ENCODE data around the gene UNC45A.

The UNC45A gene

DNA sequence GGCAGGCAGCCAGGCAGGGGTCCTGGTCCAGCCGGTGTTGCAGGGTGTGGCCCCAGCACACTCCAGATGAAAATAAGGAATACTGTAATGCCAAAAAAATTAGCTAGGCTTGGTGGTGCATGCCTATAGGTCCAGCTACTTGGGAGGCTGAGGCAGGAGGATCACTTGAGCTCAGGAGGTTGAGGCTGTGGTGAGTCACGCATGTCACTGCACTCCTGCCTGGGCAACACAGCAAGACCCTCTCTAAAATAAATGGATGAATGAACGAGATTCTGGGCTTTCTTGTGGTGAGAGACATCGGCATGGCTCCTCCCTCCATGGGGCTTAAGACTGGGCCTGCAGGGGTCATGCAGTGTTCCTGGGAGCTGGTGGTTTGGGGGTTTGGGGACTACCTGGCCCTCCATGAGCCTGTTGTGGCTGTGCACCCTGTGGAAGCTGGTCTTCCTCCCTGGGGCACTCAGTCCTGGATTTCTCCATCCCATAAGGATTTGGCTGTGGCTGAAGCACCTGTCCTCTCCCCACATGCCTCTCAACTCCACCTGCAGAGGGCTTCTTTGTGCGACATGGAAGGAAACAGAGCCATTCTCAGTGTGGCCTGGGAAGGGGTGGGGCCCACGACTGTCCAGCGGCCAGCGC, 12.0 kb downstream of the UNC45A start:
- DNase-seq = no peak

DNA sequence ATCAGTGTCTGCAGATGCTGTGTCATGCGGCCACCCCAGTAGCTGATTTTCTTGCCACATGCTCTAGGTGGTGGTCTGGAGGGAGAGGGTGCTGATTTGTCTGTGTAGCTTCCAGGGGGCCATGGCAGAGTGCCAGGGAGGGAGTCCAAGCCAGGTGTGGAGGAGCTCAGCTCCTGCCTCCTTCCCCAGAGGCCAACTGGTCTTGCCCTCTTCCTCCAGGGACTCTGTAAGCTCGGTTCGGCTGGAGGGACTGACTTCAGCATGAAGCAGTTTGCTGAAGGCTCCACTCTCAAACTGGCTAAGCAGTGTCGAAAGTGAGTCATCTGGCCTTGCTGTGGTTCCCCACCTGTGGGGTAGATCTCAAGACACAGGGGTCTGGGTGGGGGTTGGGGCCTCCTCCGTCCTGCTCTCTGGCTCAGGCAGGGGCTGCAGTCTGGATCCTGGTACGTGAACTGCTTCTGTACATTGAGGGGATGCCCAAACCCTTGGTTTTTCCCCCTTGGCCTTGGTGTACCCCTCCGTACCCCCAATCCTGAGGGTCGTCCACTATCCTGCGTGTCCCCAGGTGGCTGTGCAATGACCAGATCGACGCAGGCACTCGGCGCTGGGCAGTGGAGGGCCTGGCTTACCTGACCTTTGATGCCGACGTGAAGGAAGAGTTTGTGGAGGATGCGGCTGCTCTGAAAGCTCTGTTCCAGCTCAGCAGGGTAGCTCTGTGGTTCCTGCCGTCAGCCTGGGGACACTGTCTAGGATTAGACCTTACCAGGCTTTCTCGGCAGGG, 12.7 kb downstream of the UNC45A start:
- DNase-seq = no peak

DNA sequence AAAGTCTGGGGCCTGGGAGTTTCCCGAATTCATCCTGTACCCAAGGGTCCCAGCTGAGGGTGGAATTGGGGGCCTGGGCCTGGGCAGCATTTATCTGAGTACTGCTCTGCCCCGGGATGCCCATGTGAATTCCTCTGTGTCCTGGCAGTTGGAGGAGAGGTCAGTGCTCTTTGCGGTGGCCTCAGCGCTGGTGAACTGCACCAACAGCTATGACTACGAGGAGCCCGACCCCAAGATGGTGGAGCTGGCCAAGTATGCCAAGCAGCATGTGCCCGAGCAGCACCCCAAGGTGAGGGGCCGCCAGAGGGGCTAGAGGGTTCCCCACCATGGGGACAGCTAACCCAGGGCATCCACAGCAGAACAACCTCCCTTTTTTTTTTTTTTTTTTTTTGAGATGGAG, 13.4 kb downstream of the UNC45A start:
- DNase-seq = no peak

DNA sequence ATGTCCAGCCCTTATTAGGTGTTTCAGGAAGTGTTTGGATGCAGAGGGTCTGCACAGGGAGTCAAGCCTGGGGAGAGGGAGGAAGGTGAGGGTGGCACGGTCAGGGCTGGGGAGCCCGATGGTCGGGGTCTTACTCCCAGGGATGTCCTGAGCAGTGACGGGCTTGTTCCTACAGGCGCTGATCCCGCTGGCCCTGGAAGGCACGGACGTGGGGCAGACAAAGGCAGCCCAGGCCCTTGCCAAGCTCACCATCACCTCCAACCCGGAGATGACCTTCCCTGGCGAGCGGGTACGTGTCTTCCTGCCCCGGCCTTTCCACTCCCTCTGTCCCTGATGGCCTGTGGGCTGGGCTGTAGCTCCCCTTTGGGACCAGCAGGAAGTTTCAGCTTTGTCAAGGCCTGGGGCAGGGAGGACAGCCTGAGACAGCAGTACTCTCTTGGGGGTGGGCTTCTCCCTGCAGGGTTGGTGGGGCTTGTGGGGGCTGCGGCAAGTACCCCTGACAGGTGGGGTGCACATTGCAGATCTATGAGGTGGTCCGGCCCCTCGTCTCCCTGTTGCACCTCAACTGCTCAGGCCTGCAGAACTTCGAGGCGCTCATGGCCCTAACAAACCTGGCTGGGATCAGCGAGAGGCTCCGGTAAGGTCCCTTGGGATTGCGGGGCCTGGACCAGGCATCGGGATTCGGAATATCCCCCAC, 15.0 kb downstream of the UNC45A start:
- DNase-seq = no peak

DNA sequence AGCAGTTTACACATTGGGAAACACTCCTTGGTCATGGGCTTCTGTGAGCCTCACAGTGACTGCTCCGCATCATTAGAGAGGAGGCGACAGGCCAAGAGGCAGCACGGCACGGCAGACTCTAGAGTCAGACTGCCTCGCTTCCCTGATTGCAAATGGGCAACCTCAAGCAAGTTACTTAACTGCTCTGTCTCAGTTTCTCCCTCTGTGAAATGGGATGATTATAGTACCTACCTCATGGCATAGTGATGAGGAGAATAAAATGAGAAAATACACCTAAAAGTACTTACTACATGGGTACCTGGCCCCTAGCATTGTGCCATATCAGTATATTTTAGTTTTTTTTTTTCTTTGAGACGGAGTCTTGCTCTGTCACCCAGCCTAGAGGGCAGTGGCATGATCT, 15.6 kb downstream of the UNC45A start:
- DNase-seq = no peak

DNA sequence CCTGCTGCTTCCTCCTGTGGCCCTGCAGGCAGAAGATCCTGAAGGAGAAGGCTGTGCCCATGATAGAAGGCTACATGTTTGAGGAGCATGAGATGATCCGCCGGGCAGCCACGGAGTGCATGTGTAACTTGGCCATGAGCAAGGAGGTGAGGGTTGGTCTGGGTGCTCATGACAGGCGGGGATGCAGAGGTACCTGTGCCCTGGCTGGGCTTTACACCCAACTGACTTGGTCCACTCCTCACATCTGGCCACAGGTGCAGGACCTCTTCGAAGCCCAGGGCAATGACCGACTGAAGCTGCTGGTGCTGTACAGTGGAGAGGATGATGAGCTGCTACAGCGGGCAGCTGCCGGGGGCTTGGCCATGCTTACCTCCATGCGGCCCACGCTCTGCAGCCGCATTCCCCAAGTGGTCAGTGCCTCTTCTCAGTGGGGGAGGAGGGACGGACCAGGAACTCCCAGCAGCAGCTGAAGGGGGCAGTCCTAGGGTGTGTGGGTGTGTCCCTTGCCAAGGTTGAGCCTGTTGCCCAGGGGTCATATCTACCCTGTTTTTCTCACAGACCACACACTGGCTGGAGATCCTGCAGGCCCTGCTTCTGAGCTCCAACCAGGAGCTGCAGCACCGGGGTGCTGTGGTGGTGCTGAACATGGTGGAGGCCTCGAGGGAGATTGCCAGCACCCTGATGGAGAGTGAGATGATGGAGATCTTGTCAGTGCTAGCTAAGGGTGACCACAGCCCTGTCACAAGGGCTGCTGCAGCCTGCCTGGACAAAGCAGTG, 18.0 kb downstream of the UNC45A start:
- DNase-seq = no peak

DNA sequence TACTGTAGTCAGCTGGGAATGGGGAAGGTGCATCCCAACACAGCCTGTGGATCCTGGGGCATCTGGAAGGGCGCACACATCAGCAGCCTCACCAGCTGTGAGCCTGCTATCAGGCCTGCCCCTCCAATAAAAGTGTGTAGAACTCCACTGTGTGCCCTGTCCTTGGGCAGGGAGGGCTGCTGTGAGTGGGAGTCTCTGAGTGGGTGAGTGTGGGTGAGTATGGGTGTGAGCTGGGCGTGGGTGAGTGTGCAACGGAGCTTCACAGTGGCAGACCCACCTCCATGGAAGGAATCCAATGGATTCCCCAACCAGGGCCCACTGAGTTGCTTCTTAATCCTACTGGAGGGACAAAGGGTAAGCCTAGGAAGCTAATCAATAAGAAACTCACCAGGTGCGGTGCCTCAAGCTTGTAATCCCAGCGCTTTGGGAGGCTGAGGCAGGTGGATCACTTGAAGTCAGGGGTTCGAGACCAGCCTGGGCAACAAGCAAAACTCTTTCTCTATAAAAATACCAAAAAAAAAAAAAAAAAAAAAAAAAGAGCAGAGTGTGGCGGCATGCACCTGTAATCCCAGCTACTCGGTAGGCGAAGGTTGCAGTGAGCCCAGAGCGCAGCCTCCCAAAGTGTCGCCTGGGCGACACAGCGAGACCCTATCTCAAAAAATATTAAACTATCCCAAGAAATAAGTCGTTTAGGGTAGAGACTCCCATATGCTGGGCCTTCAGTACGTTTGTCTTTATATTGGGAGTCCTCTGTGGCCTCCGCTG, 19.0 kb downstream of the UNC45A start:
- DNase-seq = no peak

DNA sequence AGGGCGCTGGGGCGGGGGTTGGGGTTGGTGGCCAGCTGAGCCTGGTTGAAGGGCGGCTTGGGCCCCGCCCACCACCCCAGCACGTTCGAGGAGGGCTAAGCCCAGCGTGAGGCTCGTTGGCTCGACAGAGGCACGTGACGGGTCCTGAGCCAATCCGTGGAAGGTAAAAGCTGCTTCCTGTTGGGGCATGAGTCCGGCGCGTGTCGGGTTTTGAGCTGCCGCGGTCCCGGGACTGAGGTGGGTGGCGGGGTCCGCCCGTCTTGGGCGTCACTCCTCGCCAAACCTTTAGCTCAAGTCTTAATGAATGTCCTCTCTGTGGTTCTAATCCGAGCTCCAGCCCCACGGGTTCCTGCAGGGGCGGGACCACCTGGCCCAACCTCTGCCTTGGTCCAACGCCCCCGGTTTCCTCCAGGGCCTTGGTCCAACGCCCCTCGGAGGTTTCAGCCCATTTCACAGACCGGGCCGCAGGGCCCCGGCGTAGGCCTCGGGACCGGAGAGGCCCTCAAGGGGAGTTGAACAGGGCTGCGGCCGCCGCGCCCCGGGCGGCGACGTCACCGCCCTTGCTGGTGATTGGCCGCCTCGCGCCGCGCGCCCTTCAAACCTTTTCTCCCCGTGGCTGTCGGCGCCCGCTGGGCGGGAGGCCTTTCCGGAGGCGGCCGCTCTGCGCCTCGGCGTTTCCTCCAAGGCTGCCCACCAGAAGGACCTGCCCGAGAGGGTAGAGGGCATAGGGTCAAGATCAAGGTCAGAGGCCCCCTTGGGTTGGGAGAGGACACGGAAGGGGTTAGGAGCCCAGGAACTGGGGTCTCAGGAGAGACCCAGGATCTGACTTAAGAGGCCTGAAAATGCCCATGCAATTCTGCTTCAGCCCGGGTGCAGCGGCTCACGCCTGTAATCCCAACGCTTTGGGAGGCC, 19.9 kb downstream of the UNC45A start, which contains the start of gene RCCD1:
RCCD1 (plus strand) TSS at position 173 of the 912 bp plus-strand sequence. CDS start 1,851 bp downstream, outside the sequence.
- no peak for DNase-seq

DNA sequence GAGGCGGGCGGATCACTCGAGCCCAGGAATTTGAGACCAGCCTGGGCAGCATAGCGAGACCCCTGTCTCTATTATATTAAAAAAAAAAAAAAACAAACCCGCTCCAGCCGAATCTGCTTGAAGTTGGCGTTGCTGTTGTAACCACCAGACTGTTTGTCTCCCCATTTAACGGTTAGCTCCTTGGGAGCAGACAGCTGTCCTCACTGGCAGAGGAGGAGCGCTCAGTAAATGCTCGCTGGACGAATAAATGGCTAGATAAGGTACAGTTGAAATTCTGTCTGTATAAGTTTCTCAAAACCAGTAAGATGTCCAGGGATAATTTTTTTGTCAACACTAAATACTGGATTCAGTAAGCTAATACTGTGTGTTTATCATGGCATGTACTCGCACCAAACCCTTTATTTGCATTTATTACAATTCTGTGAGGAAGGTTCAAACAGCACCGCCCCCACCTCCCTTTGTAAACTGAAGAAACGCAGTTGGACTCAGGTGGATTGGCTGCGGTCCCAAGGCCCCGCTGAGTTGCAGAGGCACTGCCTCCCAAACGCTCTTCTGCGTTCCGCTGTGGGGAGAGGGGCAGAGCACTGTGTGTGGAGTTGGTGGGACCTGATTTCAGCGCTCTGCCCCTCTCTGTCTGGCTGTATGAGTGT, 20.7 kb downstream of the UNC45A start:
- no peak for DNase-seq

DNA sequence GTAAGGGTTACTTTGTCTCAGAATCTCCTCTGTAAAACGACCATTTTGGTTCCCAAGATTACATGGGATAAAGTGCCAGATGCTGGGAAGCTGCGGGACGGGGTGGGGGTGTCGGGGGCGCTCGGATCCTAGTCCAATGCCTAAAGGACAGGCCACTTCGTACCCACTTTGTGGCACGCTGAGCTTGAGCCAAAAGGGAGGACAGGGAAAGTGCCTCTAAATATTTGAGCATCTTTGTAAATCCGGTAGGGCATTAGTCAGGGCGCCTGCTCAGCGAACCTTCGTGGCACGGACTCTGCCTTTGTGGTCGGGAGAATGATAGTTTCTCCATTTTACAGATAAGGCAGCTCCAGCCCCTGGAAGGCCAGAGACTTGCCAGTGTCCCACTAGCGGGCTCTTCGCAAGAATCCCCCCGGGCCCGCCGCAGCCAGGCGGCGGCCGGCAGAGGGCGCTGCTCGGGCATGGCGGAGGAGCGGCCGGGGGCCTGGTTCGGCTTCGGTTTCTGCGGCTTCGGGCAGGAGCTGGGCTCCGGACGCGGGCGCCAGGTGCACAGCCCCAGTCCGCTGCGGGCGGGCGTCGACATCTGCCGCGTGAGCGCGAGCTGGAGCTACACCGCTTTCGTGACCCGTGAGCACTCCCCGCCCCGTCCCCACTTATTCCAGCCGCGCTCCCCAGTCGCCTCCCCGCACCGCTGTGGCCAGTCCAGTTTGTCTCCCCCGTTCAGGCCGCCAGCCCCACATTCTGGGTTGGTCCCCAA, 21.4 kb downstream of the UNC45A start:
- DNase-seq = peak; percentile 7

DNA sequence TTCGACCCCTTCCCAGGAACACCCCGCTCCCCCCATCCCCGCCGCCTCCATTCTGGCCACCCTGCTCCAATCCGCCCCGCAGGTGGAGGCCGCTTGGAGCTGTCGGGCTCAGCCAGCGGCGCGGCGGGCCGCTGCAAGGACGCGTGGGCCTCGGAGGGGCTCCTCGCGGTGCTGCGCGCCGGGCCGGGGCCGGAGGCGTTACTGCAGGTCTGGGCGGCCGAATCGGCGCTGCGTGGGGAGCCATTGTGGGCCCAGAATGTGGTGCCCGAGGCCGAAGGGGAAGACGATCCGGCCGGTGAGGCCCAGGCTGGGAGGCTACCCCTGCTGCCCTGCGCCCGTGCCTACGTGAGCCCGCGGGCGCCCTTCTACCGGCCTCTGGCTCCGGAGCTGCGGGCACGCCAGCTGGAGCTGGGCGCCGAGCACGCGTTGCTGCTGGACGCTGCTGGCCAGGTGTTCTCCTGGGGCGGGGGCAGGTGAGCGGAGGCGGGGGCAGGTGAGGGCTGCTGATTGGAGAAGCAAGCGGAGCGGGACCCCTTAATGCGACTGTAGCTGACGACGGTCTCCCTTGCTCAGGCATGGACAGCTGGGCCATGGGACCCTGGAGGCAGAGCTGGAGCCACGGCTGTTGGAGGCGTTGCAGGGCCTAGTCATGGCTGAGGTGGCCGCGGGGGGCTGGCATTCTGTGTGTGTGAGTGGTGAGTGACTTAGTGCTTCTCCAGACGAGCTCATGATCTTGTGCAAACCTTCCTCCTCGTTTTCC, 22.1 kb downstream of the UNC45A start:
- DNase-seq = no peak

DNA sequence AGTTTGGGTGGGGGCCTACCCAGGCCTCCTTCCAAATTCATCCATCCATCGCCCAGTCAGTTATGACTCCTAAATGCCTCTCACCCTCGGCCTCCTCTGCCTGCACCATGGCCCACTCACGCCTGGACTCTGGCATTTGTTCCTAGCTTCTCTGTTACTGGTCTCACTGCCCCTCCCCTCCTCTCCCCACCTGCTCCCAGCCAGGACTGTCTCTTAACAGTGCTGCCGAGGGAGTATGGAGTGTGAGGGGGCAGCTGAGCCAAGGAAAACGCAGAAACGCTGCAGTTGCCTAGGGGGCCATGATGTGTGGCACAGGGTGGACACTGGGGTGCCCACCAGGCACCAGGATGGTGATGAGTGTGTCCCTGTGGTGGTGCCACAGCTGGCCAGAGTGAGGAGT, 22.7 kb downstream of the UNC45A start:
- DNase-seq = no peak

DNA sequence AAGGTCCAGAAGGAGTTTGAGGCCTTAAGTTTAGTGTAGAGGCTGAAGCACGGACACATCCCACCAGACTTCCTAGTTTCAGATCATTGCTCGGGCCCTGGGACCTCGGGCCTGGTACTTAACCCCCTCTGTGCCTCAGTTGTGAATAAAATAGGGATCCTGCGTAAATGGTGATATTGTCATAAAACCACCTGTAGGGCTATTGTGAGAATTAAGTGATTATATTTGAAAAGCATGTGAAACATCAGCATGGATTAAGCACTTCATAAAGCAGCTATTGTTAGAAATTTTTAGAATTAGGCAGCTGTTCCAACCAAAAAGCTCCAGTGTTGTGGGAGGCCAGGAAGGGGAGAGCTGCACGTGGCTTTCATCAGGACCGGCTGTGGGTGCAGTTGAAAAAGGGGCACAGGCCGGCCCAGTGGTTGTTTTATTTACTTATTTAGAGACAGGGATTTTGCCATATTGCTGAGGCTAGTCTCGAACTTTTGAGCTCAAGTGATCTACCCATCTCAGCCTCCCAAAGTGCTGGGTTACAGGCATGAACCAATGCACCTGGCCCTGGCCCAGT, 24.0 kb downstream of the UNC45A start:
- no peak for DNase-seq

DNA sequence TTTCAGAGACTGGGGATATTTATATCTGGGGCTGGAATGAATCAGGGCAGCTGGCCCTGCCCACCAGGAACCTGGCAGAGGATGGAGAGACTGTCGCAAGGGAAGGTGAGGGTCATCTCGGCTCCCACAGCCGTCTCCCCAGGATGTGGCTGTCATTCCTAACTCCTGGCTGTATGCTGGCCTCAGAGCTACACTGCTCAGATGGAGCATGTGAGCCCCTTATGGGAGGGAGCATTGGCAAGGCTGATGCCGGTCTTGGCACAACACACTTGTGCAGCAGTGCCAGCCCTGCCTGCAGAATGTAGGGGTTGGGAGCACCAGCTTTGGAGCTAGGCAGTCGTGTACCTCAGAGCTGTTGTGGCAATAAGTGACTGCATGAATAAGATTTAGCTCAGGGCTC, 24.8 kb downstream of the UNC45A start:
- no peak for DNase-seq

DNA sequence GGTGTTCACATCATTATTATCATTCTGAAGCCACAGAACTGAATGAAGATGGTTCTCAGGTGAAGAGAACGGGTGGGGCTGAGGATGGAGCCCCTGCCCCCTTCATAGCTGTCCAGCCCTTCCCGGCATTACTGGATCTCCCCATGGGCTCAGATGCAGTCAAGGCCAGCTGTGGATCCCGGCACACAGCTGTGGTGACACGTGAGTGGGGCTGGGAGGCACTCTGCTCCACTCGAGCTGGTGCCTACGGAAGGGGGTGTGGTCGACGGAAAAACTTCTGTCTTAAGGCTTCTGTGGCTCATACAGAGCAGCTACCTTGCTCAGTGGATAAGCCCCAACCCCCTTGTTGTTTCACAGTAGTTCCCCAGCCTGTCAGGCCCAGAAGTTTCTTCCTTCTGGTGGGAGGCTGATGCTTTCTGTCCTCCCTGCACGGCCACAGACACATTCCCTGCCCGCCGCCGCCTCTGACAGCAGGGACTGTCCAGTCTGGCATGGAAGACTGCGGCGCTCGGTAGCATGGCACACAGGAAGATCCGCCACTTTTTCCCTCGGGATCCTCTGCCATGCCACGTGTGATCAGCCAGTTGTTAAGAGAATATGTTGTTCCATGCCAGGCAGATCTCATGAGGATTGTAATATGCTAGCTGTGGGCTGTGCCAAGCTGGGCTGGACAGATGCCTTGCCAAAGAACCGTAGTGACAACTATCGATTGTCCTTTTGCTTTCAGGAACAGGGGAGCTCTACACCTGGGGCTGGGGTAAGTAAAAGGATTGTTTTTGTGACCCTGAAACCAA, 25.4 kb downstream of the UNC45A start:
- no peak for DNase-seq

DNA sequence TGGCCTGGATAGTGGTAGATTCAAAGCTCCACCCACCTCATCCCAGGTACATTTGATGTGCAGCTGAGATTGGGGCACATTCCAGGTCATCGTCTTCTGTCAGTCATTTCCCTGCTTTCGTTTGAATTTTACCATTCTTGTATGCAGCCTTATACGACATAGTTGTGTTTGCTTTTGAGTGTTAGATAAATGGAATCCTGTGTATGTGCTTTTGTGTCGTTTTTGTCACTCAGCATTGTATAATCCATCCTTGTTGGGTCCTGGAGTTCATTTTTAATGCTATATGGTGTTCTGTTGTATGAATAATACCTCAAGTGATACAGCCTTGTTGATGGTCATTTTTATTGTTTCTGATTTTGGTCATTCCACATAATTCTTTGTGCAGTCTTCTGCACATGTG, 26.9 kb downstream of the UNC45A start:
- no peak for DNase-seq

DNA sequence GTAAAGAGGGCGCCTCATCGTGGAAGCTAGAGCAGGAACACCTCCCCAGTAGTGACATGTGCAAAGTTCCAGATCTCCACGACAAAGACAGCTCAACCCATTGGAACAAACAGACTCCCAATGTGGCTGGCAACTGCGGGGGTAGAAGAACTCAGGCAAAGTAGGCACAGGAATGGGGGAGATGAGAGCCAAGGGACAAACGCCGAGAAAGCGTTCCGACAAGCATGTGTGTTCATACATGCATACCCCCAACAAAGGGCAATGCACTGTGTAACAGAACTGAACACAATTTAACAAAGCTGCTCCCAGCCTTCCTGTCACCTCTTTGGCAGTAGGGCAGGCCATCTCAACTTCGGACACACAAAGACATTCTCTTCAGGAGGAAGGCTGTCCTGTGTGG, 31.2 kb downstream of the UNC45A start:
- DNase-seq = no peak

DNA sequence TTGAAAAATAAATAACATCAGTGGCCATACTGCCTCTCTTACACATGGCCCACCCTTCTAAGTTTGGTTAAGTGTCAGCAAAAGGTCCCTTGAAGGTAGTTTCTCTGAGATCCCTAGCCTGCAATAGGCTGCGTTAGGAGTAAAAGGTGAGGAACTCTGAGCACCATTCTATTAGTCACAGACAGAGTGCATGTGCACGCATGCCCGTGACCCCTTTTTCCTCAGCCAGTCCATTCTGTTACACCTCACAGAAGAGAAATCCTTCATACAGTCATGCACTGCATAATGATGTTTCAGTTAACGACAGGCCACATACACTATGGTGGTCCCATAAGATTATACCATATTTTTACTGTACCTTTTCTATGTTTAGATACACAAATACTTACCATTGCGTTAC, 32.1 kb downstream of the UNC45A start:
- DNase-seq = no peak

Measured in NCI-H2107 (cell line).